Tibial artery (tissue), 4 donors: ENCODE results near the gene PRKAR1B.

Experiments
- DNase-seq, 2 donors: peaks; one replicate each; pipeline ENCODE4 v3.0.0-alpha.2; 2019
- H3K27ac ChIP-seq, 2 donors: fragments of 200-600 bp; sonication (generic) in 1 of 2; 1 replicate in 1 of 2; 2 replicates in 1 of 2; pipeline ENCODE4 v1.5.1; 2018 to 2019; ENCODE audit warnings: mild to moderate bottlenecking in 1 of 2
- H3K27me3 ChIP-seq, 2 donors: fragments of 200-600 bp; sonication (generic) in 1 of 2; one replicate each; pipeline versions ENCODE4 v1.5.1 to v1.6.0; 2016 to 2019
- H3K36me3 ChIP-seq, 3 donors: fragments of 200-600 bp; sonication (generic) in 2 of 3; one replicate each; pipeline ENCODE4 v1.5.1; 2016 to 2019; ENCODE audit warnings: mild to moderate bottlenecking in 2 of 3
- H3K4me1 ChIP-seq, 4 donors: fragments of 200-600 bp; sonication (generic) in 2 of 4; 1 replicate in 3 of 4; 2 replicates in 1 of 4; pipeline ENCODE4 v1.5.1; 2016 to 2019
- H3K4me3 ChIP-seq, 2 donors: fragments of 200-600 bp; sonication (generic) in 1 of 2; 1 replicate in 1 of 2; 2 replicates in 1 of 2; pipeline ENCODE4 v1.5.1; 2018 to 2019; ENCODE audit warnings: mild to moderate bottlenecking in 2 of 2
- H3K9me3 ChIP-seq, 3 donors: fragments of 200-600 bp; sonication (generic) in 1 of 3; one replicate each; pipeline ENCODE4 v1.5.1; 2016 to 2019
- intact Hi-C: fragments of 100-400 bp; cut with DNase I; formaldehyde crosslinking; loops from one replicate; pipeline ENCODE4 v1.15.0; 2023; ENCODE audit warnings: low total_unique reads
- TF ChIP-seq, protein P1 (sequence below), 2 experiments: fragments of 200-600 bp in 1 of 2; fragments of 450-650 bp in 1 of 2; IDR thresholded peaks; one replicate each; pipeline ENCODE4 v1.5.1; 2017 to 2019; ENCODE audit warnings: antibody characterized with exemption in 2 of 2, mild to moderate bottlenecking in 1 of 2, moderate library complexity in 1 of 2

Gene PRKAR1B

DNA sequence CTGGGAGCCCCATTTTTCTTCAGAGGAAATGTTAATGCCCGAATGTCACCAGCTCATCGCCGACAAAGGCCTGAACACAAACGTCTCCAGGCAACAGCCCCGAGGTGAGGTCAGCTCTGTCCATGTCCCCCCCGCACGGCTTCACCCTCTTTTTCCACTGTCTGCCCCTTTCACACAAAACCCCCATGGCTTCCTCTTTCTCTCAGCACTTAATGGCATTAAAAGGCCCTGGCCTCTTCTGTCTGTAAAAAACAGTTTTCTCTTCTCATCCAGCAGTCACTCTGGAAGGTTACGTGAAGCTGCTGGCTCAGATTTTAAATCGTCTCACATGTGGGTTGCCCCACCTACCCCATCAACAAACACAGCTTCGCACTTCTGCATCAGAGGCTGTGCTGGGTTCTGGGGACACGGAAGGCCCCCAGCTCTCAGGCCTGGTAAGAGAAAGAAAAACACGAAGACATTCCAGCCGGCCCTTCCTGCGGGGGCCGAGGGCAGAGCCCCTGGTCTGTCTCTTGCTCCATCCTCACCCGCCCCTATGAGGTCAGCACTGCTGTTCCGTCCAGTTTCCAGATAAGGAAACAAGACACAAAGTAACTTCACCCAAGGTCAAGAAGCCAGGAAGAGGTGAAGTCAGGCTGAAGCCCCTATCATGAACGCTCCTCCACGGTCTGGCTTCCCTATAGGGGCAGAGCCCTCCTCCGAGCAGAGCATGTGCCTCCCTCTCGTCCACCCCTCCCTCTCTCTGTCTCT, 116.4 kb downstream of the PRKAR1B start:
- no peak for DNase-seq
- Histone ChIP-seq H3K27me3 (no peaks in the 10 kb centered on the region), H3K36me3 (no peaks in the 10 kb centered on the region), H3K4me1 (peaks cover 0 to 36% (median 21%) of the 10 kb centered on the region in 4 donors), H3K9me3 (no peaks in the 10 kb centered on the region), H3K27ac (peak overlapping the region; percentile 57 to 73), H3K4me3 (no peak overlapping the region)
- intact Hi-C loops, result no loop called here
- TF ChIP-seq, protein P1, sequence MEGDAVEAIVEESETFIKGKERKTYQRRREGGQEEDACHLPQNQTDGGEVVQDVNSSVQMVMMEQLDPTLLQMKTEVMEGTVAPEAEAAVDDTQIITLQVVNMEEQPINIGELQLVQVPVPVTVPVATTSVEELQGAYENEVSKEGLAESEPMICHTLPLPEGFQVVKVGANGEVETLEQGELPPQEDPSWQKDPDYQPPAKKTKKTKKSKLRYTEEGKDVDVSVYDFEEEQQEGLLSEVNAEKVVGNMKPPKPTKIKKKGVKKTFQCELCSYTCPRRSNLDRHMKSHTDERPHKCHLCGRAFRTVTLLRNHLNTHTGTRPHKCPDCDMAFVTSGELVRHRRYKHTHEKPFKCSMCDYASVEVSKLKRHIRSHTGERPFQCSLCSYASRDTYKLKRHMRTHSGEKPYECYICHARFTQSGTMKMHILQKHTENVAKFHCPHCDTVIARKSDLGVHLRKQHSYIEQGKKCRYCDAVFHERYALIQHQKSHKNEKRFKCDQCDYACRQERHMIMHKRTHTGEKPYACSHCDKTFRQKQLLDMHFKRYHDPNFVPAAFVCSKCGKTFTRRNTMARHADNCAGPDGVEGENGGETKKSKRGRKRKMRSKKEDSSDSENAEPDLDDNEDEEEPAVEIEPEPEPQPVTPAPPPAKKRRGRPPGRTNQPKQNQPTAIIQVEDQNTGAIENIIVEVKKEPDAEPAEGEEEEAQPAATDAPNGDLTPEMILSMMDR (IDR thresholded peaks at IDR 0.05), result no peak

DNA sequence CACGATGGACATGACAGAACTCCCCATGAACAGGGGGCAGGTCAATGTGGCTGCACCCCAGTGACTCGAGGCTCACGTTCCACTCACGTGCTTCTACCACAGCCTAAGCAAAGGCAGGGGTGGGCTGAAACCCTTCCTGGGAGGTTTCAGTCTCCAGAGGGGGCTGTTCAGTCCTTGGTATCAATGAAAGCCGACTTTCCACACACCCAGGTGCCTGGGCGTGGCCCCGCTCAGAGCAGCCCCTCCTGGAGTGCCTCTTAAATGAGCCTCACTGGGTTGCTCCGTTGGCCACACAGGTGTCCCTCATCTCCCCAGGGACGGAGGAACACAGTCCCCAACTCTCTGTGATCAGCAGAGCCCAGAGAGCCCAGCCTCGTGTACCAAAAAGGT, 116.9 kb downstream of the PRKAR1B start:
- peak overlapping the region; percentile 57 to 73 for H3K27ac ChIP-seq
- intact Hi-C loops, result no loop called here
- TF ChIP-seq, protein P1 (IDR thresholded peaks at IDR 0.05), result no peak

DNA sequence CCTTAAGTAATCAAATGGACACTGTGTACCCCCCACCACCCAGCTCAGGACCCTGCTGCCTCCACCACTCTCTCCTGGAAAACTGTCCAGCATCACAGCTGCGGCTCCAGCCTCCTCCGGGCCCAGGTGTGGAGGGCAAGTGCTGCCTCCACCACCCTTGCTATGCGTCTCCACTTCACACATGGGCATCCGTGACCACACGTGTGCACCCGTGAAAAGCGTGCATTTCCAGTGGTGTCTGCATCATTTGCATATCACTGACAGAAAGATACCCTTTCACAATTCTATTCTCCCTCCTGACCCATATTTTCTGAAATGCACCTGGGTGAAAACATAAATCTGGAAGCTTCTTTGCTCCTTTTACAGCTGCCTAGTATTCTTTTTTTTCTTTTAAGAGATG, 117.7 kb downstream of the PRKAR1B start:
- no peaks in the 10 kb centered on the region for H3K27me3 ChIP-seq
- H3K9me3 ChIP-seq, result no peaks in the 10 kb centered on the region
- H3K4me3 ChIP-seq, result no peak overlapping the region
- peaks cover 0 to 47% (median 26%) of the 10 kb centered on the region in 4 donors for H3K4me1 ChIP-seq
- no peaks in the 10 kb centered on the region for H3K36me3 ChIP-seq
- peak overlapping the region; percentile 59 to 67 for H3K27ac ChIP-seq
- TF ChIP-seq, protein P1 (IDR thresholded peaks at IDR 0.05), result no peak
- DNase-seq, result no peak
- intact Hi-C loops, result no loop called here

More for the DNA sequence above, 116.9 kb downstream of the PRKAR1B start:
- H3K27me3 ChIP-seq, result no peaks in the 10 kb centered on the region
- no peak overlapping the region for H3K4me3 ChIP-seq
- no peak for DNase-seq
- H3K36me3 ChIP-seq, result no peaks in the 10 kb centered on the region
- no peaks in the 10 kb centered on the region for H3K9me3 ChIP-seq
- peaks cover 0 to 41% (median 23%) of the 10 kb centered on the region in 4 donors for H3K4me1 ChIP-seq

DNA sequence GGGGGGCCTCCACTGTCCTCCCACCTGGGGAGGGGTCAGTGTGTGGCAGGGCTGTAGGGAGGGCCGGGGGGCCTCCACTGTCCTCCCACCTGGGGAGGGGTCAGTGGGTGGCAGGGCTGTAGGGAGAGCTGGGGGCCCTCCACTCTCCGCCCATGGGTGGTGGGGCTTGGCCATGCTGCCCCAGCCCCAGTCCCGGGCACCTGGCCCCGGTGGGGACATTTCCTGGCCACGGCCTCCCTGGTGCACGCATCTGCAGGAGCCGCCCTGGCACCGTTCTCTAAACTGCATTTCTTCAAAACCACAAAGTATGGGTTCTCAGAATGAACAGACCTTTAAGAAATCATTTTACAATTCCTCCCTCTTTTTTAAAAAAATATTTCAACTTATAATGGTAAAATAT, 118.1 kb downstream of the PRKAR1B start:
- Histone ChIP-seq H3K36me3 (no peaks in the 10 kb centered on the region), H3K9me3 (no peaks in the 10 kb centered on the region), H3K4me3 (no peak overlapping the region), H3K27me3 (no peaks in the 10 kb centered on the region), H3K27ac (peak overlapping the region; percentile 59 to 67), H3K4me1 (peaks cover 0 to 50% (median 30%) of the 10 kb centered on the region in 4 donors)
- no peak for DNase-seq
- TF ChIP-seq, protein P1 (IDR thresholded peaks at IDR 0.05), result no peak
- intact Hi-C loops, result no loop called here

DNA sequence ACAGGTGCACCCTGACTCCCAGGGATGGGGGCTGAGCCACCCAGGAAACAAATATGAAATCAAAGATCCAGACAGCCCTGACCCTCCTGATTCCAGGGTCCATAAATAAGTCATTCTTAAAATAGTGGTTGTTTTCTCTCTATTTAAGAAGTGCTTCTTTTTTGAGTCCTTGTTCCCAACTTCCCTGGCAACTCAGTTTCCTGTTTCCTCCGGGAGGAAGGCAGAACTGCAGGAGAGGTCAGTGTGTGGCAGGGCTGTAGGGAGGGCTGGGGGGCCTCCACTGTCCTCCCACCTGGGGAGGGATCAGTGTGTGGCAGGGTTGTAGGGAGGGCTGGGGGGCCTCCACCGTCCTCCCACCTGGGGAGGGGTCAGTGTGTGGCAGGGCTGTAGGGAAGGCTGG, 118.7 kb downstream of the PRKAR1B start:
- no peak for DNase-seq
- peak overlapping the region; percentile 59 to 67 for H3K27ac ChIP-seq
- peaks cover 0 to 56% (median 36%) of the 10 kb centered on the region in 4 donors for H3K4me1 ChIP-seq
- no peak overlapping the region for H3K4me3 ChIP-seq
- intact Hi-C loops, result no loop called here
- H3K27me3 ChIP-seq, result no peaks in the 10 kb centered on the region
- H3K9me3 ChIP-seq, result no peaks in the 10 kb centered on the region
- no peaks in the 10 kb centered on the region for H3K36me3 ChIP-seq
- TF ChIP-seq, protein P1 (IDR thresholded peaks at IDR 0.05), result no peak
